ENCODE results near the gene PRKCG. TPM values are rescaled to one million over a fixed set of nuclear protein-coding genes. Genes with fewer than 3 reads are reported as not detected.

Gene PRKCG
- total RNA-seq, 1 donor from 2014 or later: 0.13 TPM

GRCh38 chr19:53909471-53910169 is 27.6 kb downstream of the PRKCG start:
- no peak for DNase-seq (ENCODE audit: low read depth)
- H3K4me3 ChIP-seq (ENCODE audit: low read depth, low read length): no peak overlapping the region
- H3K36me3 ChIP-seq (ENCODE audit: control insufficient read depth, insufficient read depth, low read length): no peaks in the 10 kb centered on the region
- H3K27me3 ChIP-seq (ENCODE audit: control insufficient read depth, insufficient read depth, low read length): peaks cover 46% of the 10 kb centered on the region
- no peak for TF ChIP-seq CTCF (IDR thresholded peaks at IDR 0.05; ENCODE audit: insufficient read depth, low read length, poor library complexity, severe bottlenecking)

GRCh38 chr19:53910170-53910518 is 28.1 kb downstream of the PRKCG start:
- no peak overlapping the region for H3K4me3 ChIP-seq (ENCODE audit: low read depth, low read length)
- no peaks in the 10 kb centered on the region for H3K36me3 ChIP-seq (ENCODE audit: control insufficient read depth, insufficient read depth, low read length)
- peaks cover 43% of the 10 kb centered on the region for H3K27me3 ChIP-seq (ENCODE audit: control insufficient read depth, insufficient read depth, low read length)
- DNase-seq (ENCODE audit: low read depth): no peak
- TF ChIP-seq CTCF (IDR thresholded peaks at IDR 0.05; ENCODE audit: insufficient read depth, low read length, poor library complexity, severe bottlenecking): no peak

- DNase-seq (ENCODE audit: low read depth): no peak
- no peak for TF ChIP-seq CTCF (IDR thresholded peaks at IDR 0.05; ENCODE audit: insufficient read depth, low read length, poor library complexity, severe bottlenecking)
- Histone ChIP-seq H3K27me3 (ENCODE audit: control insufficient read depth, insufficient read depth, low read length) (peaks cover 25% of the 10 kb centered on the region), H3K36me3 (ENCODE audit: control insufficient read depth, insufficient read depth, low read length) (no peaks in the 10 kb centered on the region), H3K4me3 (ENCODE audit: low read depth, low read length) (no peak overlapping the region)
Observed at GRCh38 chr19:53912653-53913052, 30.7 kb downstream of the PRKCG start.

- no peak for DNase-seq (ENCODE audit: low read depth)
Observed at GRCh38 chr19:53915000-53915399, 33.0 kb downstream of the PRKCG start.

GRCh38 chr19:53916004-53916403 is 34.0 kb downstream of the PRKCG start:
- Histone ChIP-seq H3K27me3 (ENCODE audit: control insufficient read depth, insufficient read depth, low read length) (no peaks in the 10 kb centered on the region), H3K36me3 (ENCODE audit: control insufficient read depth, insufficient read depth, low read length) (no peaks in the 10 kb centered on the region), H3K4me3 (ENCODE audit: low read depth, low read length) (no peak overlapping the region)
- no peak for DNase-seq (ENCODE audit: low read depth)
- no peak for TF ChIP-seq CTCF (IDR thresholded peaks at IDR 0.05; ENCODE audit: insufficient read depth, low read length, poor library complexity, severe bottlenecking)

More at GRCh38 chr19:53915000-53915399, 33.0 kb downstream of the PRKCG start:
- TF ChIP-seq CTCF (IDR thresholded peaks at IDR 0.05; ENCODE audit: insufficient read depth, low read length, poor library complexity, severe bottlenecking): no peak
- peaks cover 4% of the 10 kb centered on the region for H3K27me3 ChIP-seq (ENCODE audit: control insufficient read depth, insufficient read depth, low read length)
- no peak overlapping the region for H3K4me3 ChIP-seq (ENCODE audit: low read depth, low read length)
- H3K36me3 ChIP-seq (ENCODE audit: control insufficient read depth, insufficient read depth, low read length): no peaks in the 10 kb centered on the region

GRCh38 chr19:53917356-53917755 is 35.4 kb downstream of the PRKCG start:
- DNase-seq (ENCODE audit: low read depth): no peak
- H3K36me3 ChIP-seq (ENCODE audit: control insufficient read depth, insufficient read depth, low read length): no peaks in the 10 kb centered on the region
- no peak overlapping the region for H3K4me3 ChIP-seq (ENCODE audit: low read depth, low read length)
- TF ChIP-seq CTCF (IDR thresholded peaks at IDR 0.05; ENCODE audit: insufficient read depth, low read length, poor library complexity, severe bottlenecking): no peak
- no peaks in the 10 kb centered on the region for H3K27me3 ChIP-seq (ENCODE audit: control insufficient read depth, insufficient read depth, low read length)

Data from kidney epithelial cell (primary cell).